ENCODE measurements around the gene MOCOS. TPM values are rescaled to one million over a fixed set of nuclear protein-coding genes. Genes with fewer than 3 reads are reported as not detected.

MOCOS gene
- total and polyA plus RNA-seq, 2 of the 8 experiments (the other 6 are each of a cell fraction or from before 2014, with no cell fraction given) = 4.7 to 5.8 TPM

- TF ChIP-seq EP300 (IDR thresholded peaks at IDR 0.05; ENCODE audit: borderline replicate concordance in 1 of 2, low read depth in 2 of 2, low read length in 2 of 2) (no peak), SAP30 (IDR thresholded peaks at IDR 0.05; ENCODE audit: insufficient read depth, insufficient replicate concordance, low read length) (no peak)
These were observed 34.1 kb upstream of the MOCOS start (continued) for GRCh38 chr18:36153203-36153602.

Measured in H1 (cell line).